GM19463 (cell line): Measurements from ENCODE around the gene LRRC10B.

Source experiments
- ATAC-seq: cut with Tn5 transposase; IDR thresholded peaks from one replicate; pipeline ENCODE4 v1.9.1; 2021; ENCODE audit warnings: mild to moderate bottlenecking, moderate library complexity; ENCODE audit not compliant: unreplicated experiment

Gene LRRC10B

GRCh38 chr11:61544466-61544865 is 35.9 kb downstream of the LRRC10B start:
- ATAC-seq, result no peak

- no peak for ATAC-seq
These were observed 36.8 kb downstream of the LRRC10B start for GRCh38 chr11:61545341-61545740.

GRCh38 chr11:61545921-61546320 is 37.4 kb downstream of the LRRC10B start:
- no peak for ATAC-seq

DNA sequence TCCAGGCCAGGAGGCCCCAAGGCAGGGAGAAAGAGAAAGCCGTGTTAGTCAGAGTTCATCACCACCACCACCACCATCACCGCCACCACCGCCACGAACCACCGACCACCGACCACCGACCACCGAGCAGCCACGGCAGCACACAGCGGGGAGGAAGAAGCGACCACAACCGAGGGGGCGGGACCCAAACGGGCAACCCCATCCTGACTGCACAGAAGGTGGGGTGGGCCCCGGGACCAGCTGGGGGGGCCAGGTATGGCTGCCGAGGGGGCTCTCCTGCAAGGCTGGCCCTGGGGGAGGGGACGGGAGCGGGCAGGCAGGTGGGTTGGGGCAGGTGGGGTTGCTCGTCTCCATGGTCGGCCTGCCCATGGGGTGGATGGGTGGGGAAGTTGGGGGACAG is 38.1 kb downstream of the LRRC10B start:
- ATAC-seq, result no peak

- no peak for ATAC-seq
These were observed 38.7 kb downstream of the LRRC10B start for GRCh38 chr11:61547246-61547645.

- ATAC-seq, result no peak
These were observed 40.6 kb downstream of the LRRC10B start for GRCh38 chr11:61549177-61549576.

DNA sequence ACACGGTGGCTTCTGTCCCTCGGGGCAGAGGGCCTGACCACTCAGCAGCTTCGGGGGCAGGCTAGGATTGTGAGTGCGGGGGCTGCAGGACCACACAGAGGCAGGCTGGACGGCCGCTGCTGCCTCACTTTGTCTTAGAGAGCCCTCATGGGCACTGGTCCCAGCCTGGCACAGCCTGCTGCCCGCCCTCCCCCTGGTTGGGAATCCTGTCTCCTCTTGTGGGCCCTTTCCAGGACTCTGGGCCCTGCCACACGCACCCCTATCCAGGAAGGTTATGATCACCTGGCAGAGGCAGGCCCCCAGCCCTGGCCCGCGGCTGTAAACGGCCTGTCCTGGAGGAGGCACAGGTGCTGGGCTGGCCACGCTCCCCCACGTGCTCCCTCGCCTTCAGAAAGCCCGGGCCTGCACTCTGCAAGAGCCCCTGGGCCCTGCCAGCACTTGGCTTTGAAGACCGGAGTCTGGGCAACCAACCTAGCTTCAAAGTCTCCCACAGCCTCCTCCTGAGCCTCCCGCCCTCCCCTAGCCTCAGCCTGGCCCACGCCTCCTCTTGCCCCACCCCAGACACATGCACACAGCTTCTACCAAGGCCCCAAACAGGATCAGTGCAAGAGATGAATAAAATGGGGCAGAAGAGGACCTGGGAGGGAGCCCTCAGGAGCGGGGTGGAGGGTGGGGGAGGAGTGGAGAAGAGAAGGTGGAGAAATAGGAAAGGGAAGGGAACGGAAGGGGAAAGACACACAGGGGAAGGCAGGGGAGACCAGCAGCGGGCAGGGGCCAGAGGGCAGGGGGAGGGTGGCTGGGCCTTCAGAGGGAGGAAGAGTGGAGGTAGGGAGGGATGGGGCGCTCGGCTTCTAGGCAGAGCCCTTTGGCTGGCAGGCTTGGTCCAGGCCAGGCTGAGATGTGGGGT is 41.4 kb downstream of the LRRC10B start:
- ATAC-seq, result no peak

DNA sequence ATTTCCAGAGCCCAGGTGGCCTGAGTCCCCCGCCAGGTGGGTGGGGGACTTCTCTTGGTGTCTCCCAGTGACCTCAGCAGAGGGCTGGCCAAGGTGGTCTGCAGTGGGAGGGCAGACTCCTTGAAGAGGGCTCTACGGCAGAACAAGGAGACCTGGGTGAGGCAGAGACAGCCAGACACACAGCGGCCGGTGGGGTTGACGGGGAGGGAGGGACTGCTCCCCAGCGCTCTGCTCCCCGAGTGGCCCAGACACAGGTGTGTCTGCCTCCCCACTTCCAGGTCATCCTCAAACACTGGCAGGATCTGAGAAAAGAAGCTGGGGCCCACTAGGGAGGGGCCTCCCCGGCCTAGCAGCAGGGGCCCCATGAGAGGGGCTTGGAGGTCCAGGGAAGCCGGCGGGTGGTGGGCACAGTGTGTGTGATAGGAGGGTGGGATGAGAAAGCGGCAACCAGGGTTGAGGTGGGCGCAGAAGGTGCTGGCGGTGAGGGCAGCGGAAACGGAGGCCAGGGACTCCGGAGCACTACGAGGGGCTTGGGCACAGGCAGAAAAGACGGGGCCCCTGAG is 42.2 kb downstream of the LRRC10B start:
- no peak for ATAC-seq

DNA sequence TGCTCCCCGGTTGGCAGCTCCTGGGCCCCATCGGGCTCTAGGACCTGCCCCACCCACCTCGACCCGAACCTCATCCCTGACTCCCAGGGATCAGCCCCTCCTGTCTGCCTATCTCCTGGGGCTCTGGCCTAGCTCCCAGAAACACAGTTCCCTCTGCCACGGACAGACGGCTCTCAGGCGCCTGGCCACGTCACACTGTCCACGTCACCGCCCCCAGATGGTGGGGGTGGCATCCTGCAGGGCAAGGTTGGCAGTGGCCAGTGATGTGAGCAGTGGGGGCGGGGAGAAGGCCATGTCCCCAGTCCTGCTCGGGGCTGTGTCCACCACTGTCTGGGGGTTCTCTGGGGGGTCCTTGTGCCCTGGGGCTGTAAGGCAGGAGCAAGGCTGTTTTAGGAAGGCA is 43.1 kb downstream of the LRRC10B start:
- no peak for ATAC-seq

- ATAC-seq, result no peak
These were observed 43.6 kb downstream of the LRRC10B start for GRCh38 chr11:61552108-61552635.

GRCh38 chr11:61553373-61554171 is 45.0 kb downstream of the LRRC10B start:
- ATAC-seq, result no peak

DNA sequence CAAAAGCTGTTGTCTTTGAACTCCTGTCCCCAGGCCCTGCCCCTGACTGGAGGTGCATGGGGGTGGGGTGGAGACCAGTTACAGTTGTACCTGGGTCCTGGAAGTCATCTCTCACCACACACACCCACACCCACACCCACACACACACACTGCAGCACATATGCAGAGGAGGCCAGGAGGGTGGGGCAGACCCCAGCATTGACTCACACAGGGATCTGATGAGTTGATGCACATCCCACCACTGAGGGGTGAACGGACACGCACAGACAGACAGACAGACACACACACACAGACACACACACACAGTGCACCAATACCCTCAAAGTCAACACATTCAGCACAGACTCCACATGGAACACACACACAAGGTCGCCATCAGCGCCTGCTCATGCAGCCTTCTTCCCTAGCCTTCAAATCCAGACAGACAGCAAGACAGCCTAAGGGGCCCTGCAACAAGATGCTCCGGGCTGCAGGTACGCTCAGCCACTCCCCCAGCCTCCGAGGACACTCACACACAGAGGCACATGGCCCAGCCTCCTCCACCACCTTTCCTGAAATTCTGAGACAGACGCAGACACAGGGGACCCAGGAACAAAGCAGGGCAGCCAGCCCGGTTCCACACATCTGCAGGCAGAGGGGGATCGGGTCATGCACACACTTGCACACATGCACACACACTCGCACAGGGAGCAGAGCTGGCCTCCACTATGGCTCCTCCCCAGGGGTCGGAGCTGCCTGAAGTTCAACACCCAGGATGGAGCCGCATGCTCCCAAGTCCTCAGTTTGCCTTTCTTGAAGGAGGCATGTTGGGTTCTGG is 45.8 kb downstream of the LRRC10B start:
- no peak for ATAC-seq

DNA sequence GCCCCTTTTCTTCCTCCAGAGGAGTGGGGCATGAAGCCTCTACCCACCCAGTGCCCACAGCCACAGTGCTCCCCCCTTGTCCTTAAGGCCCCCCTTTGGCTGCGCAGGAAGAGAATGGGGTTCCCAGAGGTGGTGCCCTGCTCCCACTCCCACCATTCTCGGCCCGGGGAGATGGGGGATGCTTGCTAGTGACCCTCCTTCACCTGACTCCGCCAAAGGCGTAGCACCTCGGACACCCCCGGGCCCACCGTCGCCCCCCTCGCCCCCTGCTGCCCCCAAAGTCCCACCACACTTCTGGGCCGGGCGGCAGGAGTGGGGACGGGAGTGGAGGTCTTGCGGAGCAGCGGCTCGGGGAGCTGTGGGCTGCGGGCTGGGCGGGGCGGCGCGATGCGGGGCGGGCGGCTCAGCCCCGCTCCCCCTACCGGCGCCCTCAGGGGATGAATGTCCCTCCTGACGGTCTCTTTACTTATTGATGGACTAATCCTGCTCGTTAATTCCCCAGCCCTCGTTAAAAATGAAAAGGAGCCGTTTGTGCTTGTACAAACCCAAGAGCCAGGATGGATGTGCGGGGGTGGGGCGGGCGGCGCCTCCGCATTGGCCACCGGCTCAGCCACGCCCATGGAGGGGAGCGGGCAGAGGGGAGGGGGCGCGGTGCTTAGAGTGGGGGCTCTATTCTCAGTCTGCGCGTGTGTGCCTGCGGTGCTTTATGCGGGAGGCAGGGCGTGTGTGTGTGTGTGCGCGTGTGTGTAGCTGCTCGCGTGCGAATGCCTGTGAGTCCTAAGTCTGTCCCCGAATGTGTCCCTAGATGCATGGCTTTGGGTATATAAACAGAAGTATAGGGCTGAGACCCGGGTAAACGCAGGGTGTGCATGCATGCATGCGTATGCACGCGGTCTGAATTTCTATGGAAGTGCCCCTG is 46.8 kb downstream of the LRRC10B start:
- ATAC-seq, result no peak

GRCh38 chr11:61555978-61556377 is 47.4 kb downstream of the LRRC10B start:
- no peak for ATAC-seq

DNA sequence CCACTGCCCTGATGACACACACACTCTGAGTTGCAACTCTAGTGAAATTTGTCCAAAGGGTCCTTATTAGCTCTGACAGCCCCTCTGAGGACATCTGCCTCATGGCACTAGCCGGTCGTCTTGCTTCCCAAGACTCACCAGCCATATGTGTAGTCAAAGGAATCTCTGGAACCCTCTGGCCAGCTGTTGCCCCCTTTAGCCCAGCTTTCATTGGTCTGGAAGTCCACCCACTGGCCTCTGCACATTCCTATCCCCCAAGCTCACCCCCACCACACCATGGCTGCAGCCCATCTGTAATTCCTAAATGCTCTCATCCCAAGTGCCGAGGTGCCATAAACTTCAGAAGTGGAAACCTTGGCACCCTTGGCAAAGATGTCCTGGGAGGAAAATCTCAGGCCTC is 48.1 kb downstream of the LRRC10B start:
- ATAC-seq, result no peak
